NB4 (cell line): ENCODE results near the gene SLC2A9.

Experiments used
- MYC ChIP-seq: IDR thresholded peaks from 2 replicates; pipeline ENCODE4 v1.6.1; 2011; ENCODE audit warnings: low read depth, low read length
- POLR2A ChIP-seq: IDR thresholded peaks from 2 replicates; pipeline ENCODE4 v1.6.1; 2011; ENCODE audit warnings: mild to moderate bottlenecking; ENCODE audit not compliant: insufficient read length; ENCODE audit errors: extremely low read depth
- TF ChIP-seq, protein P1 (sequence below): IDR thresholded peaks from one replicate; pipeline ENCODE4 v1.5.1; 2012; ENCODE audit warnings: low read depth, low read length

DNA sequence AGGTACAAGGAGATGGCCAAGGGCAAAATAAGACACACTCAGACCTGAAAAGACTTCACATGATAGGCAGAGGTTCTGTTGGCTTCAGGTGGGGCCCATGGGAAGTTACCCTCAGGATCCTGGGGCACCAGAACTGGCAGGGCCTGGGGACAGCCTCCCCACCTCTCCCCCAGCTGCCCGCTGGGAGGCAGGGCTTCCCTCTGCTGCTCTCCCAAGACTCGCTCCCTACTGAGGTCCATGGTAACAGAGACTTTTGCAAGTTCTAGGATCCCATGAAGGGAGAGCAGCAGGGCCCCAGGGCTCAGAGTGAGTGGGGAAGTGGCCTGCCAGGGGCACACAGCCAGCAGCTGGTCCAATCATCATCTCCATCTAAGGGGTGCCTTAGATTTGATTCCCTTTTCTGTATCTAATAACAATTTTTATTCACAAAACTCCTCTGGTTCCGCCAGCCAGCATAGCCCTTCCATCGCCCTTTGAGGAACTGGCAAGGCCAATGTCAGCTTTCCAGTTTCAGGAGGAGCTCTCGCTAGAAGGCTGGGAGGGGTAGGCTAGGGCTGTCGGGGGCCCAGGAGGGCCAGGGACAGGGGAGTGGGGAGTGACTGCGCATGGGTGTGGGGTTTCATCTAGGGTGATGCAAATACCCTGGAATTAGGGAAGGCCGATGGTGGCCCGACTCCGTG, 78.2 kb downstream of the SLC2A9 start:
- TF ChIP-seq, protein P1, sequence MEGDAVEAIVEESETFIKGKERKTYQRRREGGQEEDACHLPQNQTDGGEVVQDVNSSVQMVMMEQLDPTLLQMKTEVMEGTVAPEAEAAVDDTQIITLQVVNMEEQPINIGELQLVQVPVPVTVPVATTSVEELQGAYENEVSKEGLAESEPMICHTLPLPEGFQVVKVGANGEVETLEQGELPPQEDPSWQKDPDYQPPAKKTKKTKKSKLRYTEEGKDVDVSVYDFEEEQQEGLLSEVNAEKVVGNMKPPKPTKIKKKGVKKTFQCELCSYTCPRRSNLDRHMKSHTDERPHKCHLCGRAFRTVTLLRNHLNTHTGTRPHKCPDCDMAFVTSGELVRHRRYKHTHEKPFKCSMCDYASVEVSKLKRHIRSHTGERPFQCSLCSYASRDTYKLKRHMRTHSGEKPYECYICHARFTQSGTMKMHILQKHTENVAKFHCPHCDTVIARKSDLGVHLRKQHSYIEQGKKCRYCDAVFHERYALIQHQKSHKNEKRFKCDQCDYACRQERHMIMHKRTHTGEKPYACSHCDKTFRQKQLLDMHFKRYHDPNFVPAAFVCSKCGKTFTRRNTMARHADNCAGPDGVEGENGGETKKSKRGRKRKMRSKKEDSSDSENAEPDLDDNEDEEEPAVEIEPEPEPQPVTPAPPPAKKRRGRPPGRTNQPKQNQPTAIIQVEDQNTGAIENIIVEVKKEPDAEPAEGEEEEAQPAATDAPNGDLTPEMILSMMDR, result no peak
- no peak for TF ChIP-seq POLR2A
- TF ChIP-seq MYC, result no peak
